ENCODE results near the gene DNAH8.
"Not testable (repeated sequence)": the region's sequence is repeated elsewhere in the genome, so short reads cannot be mapped to it uniquely, and the experiment has no call there.

Gene DNAH8

GRCh38 chr6:38871741-38872568 lies 156.8 kb downstream of the DNAH8 start:
- TF ChIP-seq CTCF (IDR thresholded peaks at IDR 0.05; ENCODE audit: low read depth, low read length) = peak; percentile 92
- peak; percentile 61 to 66 for DNase-seq (ENCODE audit: low read depth in 2 of 2)

GRCh38 chr6:38873001-38873400 lies 157.9 kb downstream of the DNAH8 start:
- TF ChIP-seq CTCF (IDR thresholded peaks at IDR 0.05; ENCODE audit: low read depth, low read length) = no peak
- no peak overlapping the region for H3K4me3 ChIP-seq (replicated peaks in 1 of 2; ENCODE audit: low read depth in 2 of 2, low read length in 2 of 2)
- no peak for DNase-seq (ENCODE audit: low read depth in 2 of 2)

More at GRCh38 chr6:38871741-38872568, 156.8 kb downstream of the DNAH8 start:
- no peak overlapping the region for H3K4me3 ChIP-seq (replicated peaks in 1 of 2; ENCODE audit: low read depth in 2 of 2, low read length in 2 of 2)

GRCh38 chr6:38873816-38874215 lies 158.7 kb downstream of the DNAH8 start:
- not testable (repeated sequence) for DNase-seq (ENCODE audit: low read depth in 2 of 2); H3K4me3 ChIP-seq (replicated peaks in 1 of 2; ENCODE audit: low read depth in 2 of 2, low read length in 2 of 2)

- peak in 1 of 2 donors; percentile 10 for DNase-seq (ENCODE audit: low read depth in 2 of 2)
- TF ChIP-seq CTCF (IDR thresholded peaks at IDR 0.05; ENCODE audit: low read depth, low read length) = no peak
- H3K4me3 ChIP-seq (replicated peaks in 1 of 2; ENCODE audit: low read depth in 2 of 2, low read length in 2 of 2) = no peak overlapping the region
These were observed 161.4 kb downstream of the DNAH8 start for GRCh38 chr6:38876475-38876874.

- TF ChIP-seq CTCF (IDR thresholded peaks at IDR 0.05; ENCODE audit: low read depth, low read length) = no peak
These were observed 162.6 kb downstream of the DNAH8 start for GRCh38 chr6:38877721-38878120.

GRCh38 chr6:38882157-38882556 lies 167.0 kb downstream of the DNAH8 start:
- TF ChIP-seq CTCF (IDR thresholded peaks at IDR 0.05; ENCODE audit: low read depth, low read length) = no peak
- no peak for DNase-seq (ENCODE audit: low read depth in 2 of 2)
- H3K4me3 ChIP-seq (replicated peaks in 1 of 2; ENCODE audit: low read depth in 2 of 2, low read length in 2 of 2) = no peak overlapping the region

More at GRCh38 chr6:38877721-38878120, 162.6 kb downstream of the DNAH8 start:
- no peak for DNase-seq (ENCODE audit: low read depth in 2 of 2)
- H3K4me3 ChIP-seq (replicated peaks in 1 of 2; ENCODE audit: low read depth in 2 of 2, low read length in 2 of 2) = no peak overlapping the region

- no peak overlapping the region for H3K4me3 ChIP-seq (replicated peaks in 1 of 2; ENCODE audit: low read depth in 2 of 2, low read length in 2 of 2)
- DNase-seq (ENCODE audit: low read depth in 2 of 2) = no peak
- TF ChIP-seq CTCF (IDR thresholded peaks at IDR 0.05; ENCODE audit: low read depth, low read length) = no peak
These were observed 182.4 kb downstream of the DNAH8 start for GRCh38 chr6:38897507-38897906.

Measured in cardiac fibroblast (primary cell).